Mammary epithelial cell (primary cell): Measurements from ENCODE around the gene RGS10.

Experiments used
- EZH2 ChIP-seq: IDR thresholded peaks from 2 replicates; pipeline ENCODE4 v1.6.1; 2012; ENCODE audit warnings: low read length, inconsistent platforms, borderline replicate concordance
- TF ChIP-seq, protein P1 (sequence below), 2 donors: IDR thresholded peaks in 1 of 2; conservative IDR thresholded peaks in 1 of 2; 2 replicates each; pipeline ENCODE4 v1.5.1; 2011 to 2012; ENCODE audit warnings: inconsistent platforms in 2 of 2, low read length in 2 of 2, mild to moderate bottlenecking in 2 of 2, control low read depth in 1 of 2, low read depth in 1 of 2; ENCODE audit not compliant: insufficient read depth in 1 of 2; ENCODE audit errors: extremely low read depth in 1 of 2

DNA sequence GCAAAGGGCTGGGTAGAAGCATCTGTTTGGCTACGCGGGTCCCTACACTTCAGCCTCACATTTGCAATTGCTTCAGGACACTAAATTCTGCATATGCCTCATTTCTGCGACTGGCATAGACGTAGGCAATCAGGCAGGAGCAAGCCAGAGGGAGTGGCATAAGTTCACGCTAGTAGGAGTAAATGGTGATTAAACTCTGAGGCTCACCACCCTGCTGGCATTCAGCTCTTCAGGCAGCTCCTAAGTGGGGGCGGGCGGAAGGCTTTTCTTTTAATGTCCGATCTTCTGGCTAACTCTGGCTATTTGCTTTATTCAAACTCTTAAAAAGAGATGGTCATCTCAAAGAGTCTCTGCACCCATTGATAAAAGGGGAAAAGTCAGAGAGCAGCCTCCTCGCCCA is 45.3 kb downstream of the RGS10 start:
- TF ChIP-seq, protein P1, sequence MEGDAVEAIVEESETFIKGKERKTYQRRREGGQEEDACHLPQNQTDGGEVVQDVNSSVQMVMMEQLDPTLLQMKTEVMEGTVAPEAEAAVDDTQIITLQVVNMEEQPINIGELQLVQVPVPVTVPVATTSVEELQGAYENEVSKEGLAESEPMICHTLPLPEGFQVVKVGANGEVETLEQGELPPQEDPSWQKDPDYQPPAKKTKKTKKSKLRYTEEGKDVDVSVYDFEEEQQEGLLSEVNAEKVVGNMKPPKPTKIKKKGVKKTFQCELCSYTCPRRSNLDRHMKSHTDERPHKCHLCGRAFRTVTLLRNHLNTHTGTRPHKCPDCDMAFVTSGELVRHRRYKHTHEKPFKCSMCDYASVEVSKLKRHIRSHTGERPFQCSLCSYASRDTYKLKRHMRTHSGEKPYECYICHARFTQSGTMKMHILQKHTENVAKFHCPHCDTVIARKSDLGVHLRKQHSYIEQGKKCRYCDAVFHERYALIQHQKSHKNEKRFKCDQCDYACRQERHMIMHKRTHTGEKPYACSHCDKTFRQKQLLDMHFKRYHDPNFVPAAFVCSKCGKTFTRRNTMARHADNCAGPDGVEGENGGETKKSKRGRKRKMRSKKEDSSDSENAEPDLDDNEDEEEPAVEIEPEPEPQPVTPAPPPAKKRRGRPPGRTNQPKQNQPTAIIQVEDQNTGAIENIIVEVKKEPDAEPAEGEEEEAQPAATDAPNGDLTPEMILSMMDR (conservative IDR thresholded peaks at IDR 0.05 in 1 of 2, IDR thresholded peaks at IDR 0.05 in 1 of 2; ENCODE audit: extremely low read depth in 1 of 2, insufficient read depth in 1 of 2, low read depth in 1 of 2, low read length in 2 of 2) = no peak
- no peak for TF ChIP-seq EZH2
